GM23338 (cell line): ENCODE data around the gene BRD3. TPM values are rescaled to one million over a fixed set of nuclear protein-coding genes. Genes with fewer than 3 reads are reported as not detected.

Source experiments
- ATAC-seq: fragments of 200-7000 bp; cut with Tn5 transposase; 3 replicates; pipeline ENCODE4 v1.9.1; 2020
- DNase-seq: peaks from one replicate; pipeline ENCODE4 v3.0.0-alpha.2; 2015; ENCODE audit warnings: low spot score
- H2AFZ ChIP-seq: fragments of 200-600 bp; sonication (generic); 2 replicates; pipeline ENCODE4 v1.8.0; 2016; ENCODE audit warnings: antibody characterized with exemption, mild to moderate bottlenecking, moderate library complexity
- H3F3A ChIP-seq: fragments of 200-600 bp; sonication (generic); replicated peaks from 2 replicates; pipeline ENCODE4 v1.8.0; 2017; ENCODE audit warnings: antibody characterized with exemption, mixed run types, low read depth
- H3K27ac ChIP-seq: fragments of 200-600 bp; sonication (generic); 2 replicates; pipeline ENCODE4 v1.6.1; 2016; ENCODE audit warnings: low read depth
- H3K27me3 ChIP-seq: fragments of 200-600 bp; sonication (generic); 2 replicates; pipeline ENCODE4 v1.8.0; 2016; ENCODE audit warnings: mild to moderate bottlenecking, mixed run types, moderate library complexity; ENCODE audit not compliant: insufficient read depth
- H3K36me3 ChIP-seq: fragments of 200-600 bp; sonication (generic); 2 replicates; pipeline ENCODE4 v1.8.0; 2016; ENCODE audit warnings: mild to moderate bottlenecking; ENCODE audit not compliant: insufficient read depth
- H3K4me1 ChIP-seq: fragments of 200-600 bp; sonication (generic); 2 replicates; pipeline ENCODE4 v1.8.0; 2016; ENCODE audit warnings: mild to moderate bottlenecking, moderate library complexity; ENCODE audit not compliant: insufficient read depth
- H3K4me2 ChIP-seq: fragments of 200-600 bp; sonication (generic); 2 replicates; pipeline ENCODE4 v1.7.1; 2017; ENCODE audit warnings: mixed run types
- H3K4me3 ChIP-seq: fragments of 200-600 bp; sonication (generic); 2 replicates; pipeline ENCODE4 v1.6.1; 2016; ENCODE audit warnings: mixed run types
- H3K79me2 ChIP-seq: fragments of 200-600 bp; sonication (generic); replicated peaks from 2 replicates; pipeline ENCODE4 v1.8.0; 2017; ENCODE audit warnings: mild to moderate bottlenecking; ENCODE audit not compliant: insufficient read depth
- H3K9me2 ChIP-seq: fragments of 200-600 bp; sonication (generic); 2 replicates; pipeline ENCODE4 v1.8.0; 2017; ENCODE audit not compliant: insufficient read depth
- H4K20me1 ChIP-seq: fragments of 200-600 bp; sonication (generic); replicated peaks from 2 replicates; pipeline ENCODE4 v1.8.0; 2017; ENCODE audit warnings: mild to moderate bottlenecking; ENCODE audit not compliant: insufficient read depth
- H3K27ac Mint-ChIP-seq: 2 replicates; pipeline ENCODE4 v1.8.0; 2020; ENCODE audit warnings: inconsistent platforms, mild to moderate bottlenecking, moderate library complexity, mixed read lengths
- H3K27me3 Mint-ChIP-seq: 3 replicates; pipeline ENCODE4 v1.8.0; 2022; ENCODE audit warnings: low read depth, mild to moderate bottlenecking, moderate library complexity, mixed read lengths, inconsistent platforms; ENCODE audit not compliant: insufficient read depth, poor library complexity
- H3K36me3 Mint-ChIP-seq: 3 replicates; pipeline ENCODE4 v1.8.0; 2021; ENCODE audit warnings: low read depth, mild to moderate bottlenecking, inconsistent platforms, moderate library complexity, mixed read lengths
- H3K4me1 Mint-ChIP-seq: 3 replicates; pipeline ENCODE4 v1.8.0; 2020; ENCODE audit warnings: mild to moderate bottlenecking, inconsistent platforms, mixed read lengths
- H3K4me3 Mint-ChIP-seq: 3 replicates; pipeline ENCODE4 v1.8.0; 2021; ENCODE audit warnings: moderate library complexity, mild to moderate bottlenecking, inconsistent platforms, mixed read lengths
- H3K9me3 Mint-ChIP-seq: 3 replicates; pipeline ENCODE4 v1.8.0; 2020; ENCODE audit warnings: moderate library complexity, mild to moderate bottlenecking, inconsistent platforms, mixed read lengths
- CREB1 ChIP-seq: fragments of 250-450 bp; sonication (Bioruptor Pico); IDR thresholded peaks from 2 replicates; pipeline ENCODE4 v1.5.0; 2020; ENCODE audit warnings: low read depth, mild to moderate bottlenecking, moderate library complexity
- ETS1 ChIP-seq: IDR thresholded peaks from 2 replicates; pipeline ENCODE4 v1.6.1; 2016; ENCODE audit warnings: antibody characterized with exemption
- JUNB ChIP-seq: IDR thresholded peaks from one replicate; pipeline ENCODE4 v1.6.1; 2016; ENCODE audit warnings: antibody characterized with exemption; ENCODE audit not compliant: unreplicated experiment
- POLR2AphosphoS5 ChIP-seq: IDR thresholded peaks from 2 replicates; pipeline ENCODE4 v1.6.1; 2016; ENCODE audit warnings: antibody characterized with exemption, low read depth
- ZNF114 ChIP-seq: fragments of 250-450 bp; sonication (Bioruptor Pico); IDR thresholded peaks from 2 replicates; pipeline ENCODE4 v1.5.0; 2020; ENCODE audit warnings: mild to moderate bottlenecking, moderate library complexity
- ZNF462 ChIP-seq: fragments of 250-450 bp; sonication (Bioruptor Pico); IDR thresholded peaks from 2 replicates; pipeline ENCODE4 v1.5.0; 2020; ENCODE audit warnings: mild to moderate bottlenecking, moderate library complexity
- polyA plus RNA-seq: library from polyadenylated mRNA; unstranded; fragments of >200 nt; fragmentation: Nextera tagmentation; extraction: Ambion mirVana; gene quantifications from 2 replicates; pipeline ENCODE4 v1.2.1, GENCODE V29; 2016
- total RNA-seq: library from RNA; depleted of rRNA; stranded (reverse); fragments of >200 nt; shearing (Covaris generic); gene quantifications from 2 replicates; pipeline ENCODE4 v1.2.3, GENCODE V29; 2014

The BRD3 gene
- total and polyA plus RNA-seq, 2 experiments from 2014 or later: 46.0 to 88.0 TPM

- H3K4me2 ChIP-seq: no peak overlapping the region
- ATAC-seq: no peak
- Mint-ChIP-seq H3K9me3 (peaks cover 68% of the 10 kb centered on the region), H3K4me1 (no peaks in the 10 kb centered on the region), H3K27me3 (peaks cover 18% of the 10 kb centered on the region), H3K36me3 (peaks cover 32% of the 10 kb centered on the region), H3K27ac (no peak overlapping the region), H3K4me3 (no peak overlapping the region)
- H3K4me1 ChIP-seq: no peaks in the 10 kb centered on the region
- no peaks in the 10 kb centered on the region for H3K36me3 ChIP-seq
- no peaks in the 10 kb centered on the region for H3F3A ChIP-seq
- DNase-seq: no peak
- TF ChIP-seq ZNF114 (CRISPR knock-in tag) (no peak), JUNB (no peak), ZNF462 (CRISPR knock-in tag) (no peak), POLR2AphosphoS5 (no peak)
- H3K9me2 ChIP-seq: no peaks in the 10 kb centered on the region
- H3K4me3 ChIP-seq: no peak overlapping the region
- H4K20me1 ChIP-seq: no peaks in the 10 kb centered on the region
- H3K27me3 ChIP-seq: no peaks in the 10 kb centered on the region
- H2AFZ ChIP-seq: no peak overlapping the region
- no peaks in the 10 kb centered on the region for H3K79me2 ChIP-seq
- no peak overlapping the region for H3K27ac ChIP-seq
These were observed 52.9 kb downstream of the BRD3 start for GRCh38 chr9:134014946-134015345.

GRCh38 chr9:134011401-134011800 is 56.4 kb downstream of the BRD3 start:
- H3K79me2 ChIP-seq: no peaks in the 10 kb centered on the region
- H3K4me3 Mint-ChIP-seq: no peak overlapping the region
- H3K4me3 ChIP-seq: no peak overlapping the region
- no peaks in the 10 kb centered on the region for H3K4me1 Mint-ChIP-seq
- H3K36me3 ChIP-seq: no peaks in the 10 kb centered on the region
- no peaks in the 10 kb centered on the region for H3K4me1 ChIP-seq
- H4K20me1 ChIP-seq: no peaks in the 10 kb centered on the region
- no peaks in the 10 kb centered on the region for H3K9me2 ChIP-seq
- H3K27me3 ChIP-seq: no peaks in the 10 kb centered on the region
- H3K36me3 Mint-ChIP-seq: peaks cover 23% of the 10 kb centered on the region
- H3K9me3 Mint-ChIP-seq: peaks cover 43% of the 10 kb centered on the region
- H3K27ac Mint-ChIP-seq: no peak overlapping the region
- H3K27me3 Mint-ChIP-seq: peaks cover 16% of the 10 kb centered on the region
- TF ChIP-seq CREB1 (CRISPR knock-in tag) (no peak), ETS1 (no peak)
- H3K4me2 ChIP-seq: no peak overlapping the region
- H3F3A ChIP-seq: no peaks in the 10 kb centered on the region
- DNase-seq: no peak
- no peak overlapping the region for H2AFZ ChIP-seq
- no peak overlapping the region for H3K27ac ChIP-seq
- no peak for ATAC-seq
